Kidney (tissue), 14 donors: ENCODE measurements around the gene ZNF367. TPM values are rescaled to one million over a fixed set of nuclear protein-coding genes. Genes with fewer than 3 reads are reported as not detected.

Source experiments
- DNase-seq, 5 donors: peaks; one replicate each; pipeline ENCODE4 v3.0.0-alpha.2; 2013 to 2020
- FAIRE-seq: peaks from 2 replicates; lab custom pipeline; 2012; peaks lifted over from hg19 to GRCh38; lab: Jason Lieb, UNC
- H3K27ac ChIP-seq, 2 donors: one replicate each; pipeline ENCODE4 v1.7.0; 2013; ENCODE audit warnings: low read depth in 2 of 2, low read length in 2 of 2, inconsistent platforms in 1 of 2
- H3K27me3 ChIP-seq: one replicate; pipeline ENCODE4 v1.7.1; 2013; ENCODE audit warnings: low read length, inconsistent platforms; ENCODE audit not compliant: control insufficient read depth, insufficient read depth
- H3K36me3 ChIP-seq, 3 donors: one replicate each; pipeline versions ENCODE4 v1.7.0 to v1.7.1; 2013; ENCODE audit warnings: low read length in 3 of 3, control low read depth in 1 of 3, inconsistent platforms in 1 of 3; ENCODE audit not compliant: insufficient read depth in 3 of 3, control insufficient read depth in 2 of 3
- H3K4me1 ChIP-seq, 3 donors: one replicate each; pipeline versions ENCODE4 v1.7.0 to v1.7.1; 2013; ENCODE audit warnings: low read length in 3 of 3, inconsistent platforms in 1 of 3, low read depth in 1 of 3; ENCODE audit not compliant: control insufficient read depth in 2 of 3, insufficient read depth in 2 of 3
- H3K4me3 ChIP-seq, 3 donors: one replicate each; pipeline versions ENCODE4 v1.7.0 to v1.8.1; 2013; ENCODE audit warnings: low read length in 3 of 3, control low read depth in 1 of 3, inconsistent platforms in 1 of 3
- H3K9ac ChIP-seq, 3 donors: one replicate each; pipeline versions ENCODE4 v1.7.0 to v1.7.1; 2013; ENCODE audit warnings: low read length in 3 of 3, control low read depth in 1 of 3, inconsistent platforms in 1 of 3
- H3K9me3 ChIP-seq, 3 donors: one replicate each; pipeline versions ENCODE4 v1.7.0 to v1.7.1; 2013; ENCODE audit warnings: low read length in 3 of 3, control low read depth in 1 of 3, inconsistent platforms in 1 of 3; ENCODE audit not compliant: control insufficient read depth in 2 of 3, insufficient read depth in 1 of 3
- intact Hi-C: fragments of 100-400 bp; cut with DNase I; formaldehyde crosslinking; loops from one replicate; pipeline ENCODE4 v1.11.1; 2022
- polyA plus RNA-seq: library from polyadenylated mRNA; stranded (reverse); fragments of 350-450 nt; fragmentation: Illumina TruSeq; extraction: RNeasy Lipid Tissue Mini Kit (QIAGEN cat#74804); gene quantifications from one replicate; pipeline ENCODE4 v1.2.3, GENCODE V29; 2014; ENCODE audit warnings: low read depth, low replicate concordance; ENCODE audit not compliant: insufficient read depth
- total RNA-seq: library from RNA; stranded (reverse); fragmentation: NEBNext Ultra II Directional; extraction: Animal tissue kit (Norgen Biotek cat#: 25700); gene quantifications from one replicate; pipeline ENCODE4 v1.2.1, GENCODE V29; 2021
- TF ChIP-seq, protein P1 (sequence below): IDR thresholded peaks from 3 replicates; pipeline ENCODE4 v1.5.1; 2012; ENCODE audit warnings: mild to moderate bottlenecking, moderate library complexity, borderline replicate concordance; ENCODE audit not compliant: insufficient read depth; ENCODE audit errors: extremely low read depth
- donor health status: control.
- donor health status: control.
- donor health status: control.
- donor health status: control.
- donor health status: control.
- donor health status: DM: yes; HTN: yes; CAD: no.
- donor health status: Normal renal cell carcinoma (clear cell type).

The ZNF367 gene
- total and polyA plus RNA-seq, 2 donors from 2014 or later: 1.5 to 1.9 TPM

DNA sequence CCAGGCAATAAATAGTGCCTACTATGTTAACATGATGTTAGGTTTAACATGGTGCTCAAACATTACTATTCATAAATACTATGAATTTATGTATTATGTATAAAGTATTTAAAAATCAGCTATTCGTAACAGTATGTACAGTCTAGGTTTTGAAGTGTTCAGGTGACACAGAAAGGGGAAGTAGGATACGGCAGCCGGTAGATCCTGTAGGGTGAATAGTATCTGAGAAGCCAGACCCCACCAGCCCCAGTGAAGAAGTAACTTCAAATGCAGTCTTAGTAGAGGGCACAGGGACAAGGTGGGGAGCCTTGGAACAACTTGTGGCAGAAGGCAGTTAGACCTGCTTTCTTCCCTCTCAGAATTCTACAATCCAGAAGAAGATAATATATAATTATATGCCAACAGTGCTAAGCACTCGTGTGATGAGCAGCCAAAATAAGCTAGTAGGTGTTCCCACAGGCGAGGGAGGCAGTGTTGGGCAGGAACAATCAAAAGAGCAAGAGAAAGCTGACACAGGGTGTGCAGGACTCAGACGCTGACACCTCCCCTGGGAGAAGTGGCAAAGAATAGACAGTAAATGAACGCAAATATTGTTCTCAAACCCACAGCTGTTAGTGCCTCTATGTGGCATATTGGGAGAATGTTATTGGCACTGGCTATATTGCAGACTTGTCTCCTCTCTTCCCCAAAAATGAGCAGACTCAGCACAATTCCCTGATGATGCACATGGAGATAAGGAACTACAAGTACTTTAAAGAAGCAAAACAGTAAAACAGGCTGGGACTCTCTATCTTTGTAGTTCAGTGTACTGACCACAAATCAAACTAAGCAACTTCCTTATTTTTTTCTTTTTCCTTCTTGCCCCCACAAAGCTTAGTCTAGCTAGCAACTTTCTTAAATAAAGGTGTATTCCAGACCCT lies 4.6 kb downstream of the ZNF367 start:
- intact Hi-C loops: no loop called here
- Histone ChIP-seq H3K4me1 (peaks cover 0 to 6% (median 0%) of the 10 kb centered on the region in 3 donors), H3K36me3 (no peaks in the 10 kb centered on the region), H3K9me3 (no peaks in the 10 kb centered on the region), H3K4me3 (no peak overlapping the region), H3K27ac (no peak overlapping the region), H3K9ac (no peak overlapping the region), H3K27me3 (no peaks in the 10 kb centered on the region)
- TF ChIP-seq, protein P1, sequence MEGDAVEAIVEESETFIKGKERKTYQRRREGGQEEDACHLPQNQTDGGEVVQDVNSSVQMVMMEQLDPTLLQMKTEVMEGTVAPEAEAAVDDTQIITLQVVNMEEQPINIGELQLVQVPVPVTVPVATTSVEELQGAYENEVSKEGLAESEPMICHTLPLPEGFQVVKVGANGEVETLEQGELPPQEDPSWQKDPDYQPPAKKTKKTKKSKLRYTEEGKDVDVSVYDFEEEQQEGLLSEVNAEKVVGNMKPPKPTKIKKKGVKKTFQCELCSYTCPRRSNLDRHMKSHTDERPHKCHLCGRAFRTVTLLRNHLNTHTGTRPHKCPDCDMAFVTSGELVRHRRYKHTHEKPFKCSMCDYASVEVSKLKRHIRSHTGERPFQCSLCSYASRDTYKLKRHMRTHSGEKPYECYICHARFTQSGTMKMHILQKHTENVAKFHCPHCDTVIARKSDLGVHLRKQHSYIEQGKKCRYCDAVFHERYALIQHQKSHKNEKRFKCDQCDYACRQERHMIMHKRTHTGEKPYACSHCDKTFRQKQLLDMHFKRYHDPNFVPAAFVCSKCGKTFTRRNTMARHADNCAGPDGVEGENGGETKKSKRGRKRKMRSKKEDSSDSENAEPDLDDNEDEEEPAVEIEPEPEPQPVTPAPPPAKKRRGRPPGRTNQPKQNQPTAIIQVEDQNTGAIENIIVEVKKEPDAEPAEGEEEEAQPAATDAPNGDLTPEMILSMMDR: no peak
- DNase-seq: peak in 1 of 5 donors; percentile 8
- no peak for FAIRE-seq

- H3K4me1 ChIP-seq: peaks cover 0 to 6% (median 0%) of the 10 kb centered on the region in 3 donors
- no peak overlapping the region for H3K4me3 ChIP-seq
- H3K27me3 ChIP-seq: no peaks in the 10 kb centered on the region
- no peak overlapping the region for H3K27ac ChIP-seq
- no peak overlapping the region for H3K9ac ChIP-seq
- H3K9me3 ChIP-seq: no peaks in the 10 kb centered on the region
- H3K36me3 ChIP-seq: no peaks in the 10 kb centered on the region
- TF ChIP-seq, protein P1: no peak
- intact Hi-C loops: no loop called here
- no peak for FAIRE-seq
- DNase-seq: no peak
Observed at GRCh38 chr9:96412174-96412913, 5.8 kb downstream of the ZNF367 start.

DNA sequence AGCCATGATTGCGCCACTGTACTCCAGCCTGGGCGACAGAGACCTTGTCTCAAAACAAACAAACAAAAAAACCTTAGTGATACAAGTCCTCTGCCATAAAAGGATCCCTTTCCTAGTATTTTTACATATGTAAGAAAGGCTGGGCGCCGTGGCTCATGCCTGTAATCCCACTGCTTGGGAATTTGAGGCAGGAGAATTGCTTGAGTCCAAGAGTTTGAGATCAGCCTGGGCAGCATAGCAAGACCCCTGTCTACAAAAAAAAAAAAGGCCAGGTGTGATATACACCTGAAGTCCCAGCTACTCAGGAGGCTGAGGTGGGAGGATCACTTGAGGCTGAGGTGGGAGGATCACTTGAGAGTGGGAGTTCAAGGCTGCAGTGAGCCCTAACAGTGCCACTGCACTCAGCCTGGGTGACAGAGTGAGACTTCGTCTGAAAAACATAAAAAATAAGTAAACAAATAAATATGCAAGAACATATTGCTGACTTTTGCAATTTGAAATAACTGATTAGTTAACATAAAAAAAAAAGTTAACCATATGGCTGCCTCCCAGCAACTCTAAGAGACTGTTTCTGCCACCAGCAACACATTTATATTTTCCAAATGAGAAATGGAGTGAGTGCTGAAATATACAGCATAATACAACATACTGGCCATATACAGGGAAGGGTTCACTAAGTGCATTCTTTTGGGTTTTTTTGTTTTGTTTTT lies 6.9 kb downstream of the ZNF367 start:
- Histone ChIP-seq H3K4me1 (no peaks in the 10 kb centered on the region), H3K27me3 (no peaks in the 10 kb centered on the region), H3K9me3 (no peaks in the 10 kb centered on the region), H3K4me3 (no peak overlapping the region), H3K9ac (no peak overlapping the region), H3K36me3 (no peaks in the 10 kb centered on the region), H3K27ac (no peak overlapping the region)
- TF ChIP-seq, protein P1: no peak
- FAIRE-seq (no peak), DNase-seq (no peak)
- intact Hi-C loops: no loop called here
